H1 (cell line): ENCODE measurements around the gene PATL2. TPM values are rescaled to one million over a fixed set of nuclear protein-coding genes. Genes with fewer than 3 reads are reported as not detected.

Experiments
- CHD7 ChIP-seq: fragments of 300-600 bp; sonication (generic); IDR thresholded peaks from 2 replicates; pipeline ENCODE4 v1.7.1; 2012; ENCODE audit warnings: low read length, moderate library complexity, mild to moderate bottlenecking, inconsistent platforms; ENCODE audit not compliant: insufficient replicate concordance
- CREB1 ChIP-seq: IDR thresholded peaks from 2 replicates; pipeline ENCODE4 v1.6.1; 2012; ENCODE audit warnings: inconsistent platforms
- CTBP2 ChIP-seq: IDR thresholded peaks from 2 replicates; pipeline ENCODE4 v1.7.0; 2011; ENCODE audit warnings: borderline replicate concordance, mild to moderate bottlenecking, moderate library complexity, mixed read lengths, low read length; ENCODE audit not compliant: insufficient read depth, insufficient read length
- EGR1 ChIP-seq: IDR thresholded peaks from 2 replicates; pipeline ENCODE4 v1.6.1; 2011; ENCODE audit warnings: low read depth, low read length, borderline replicate concordance
- NRF1 ChIP-seq: IDR thresholded peaks from 2 replicates; pipeline ENCODE4 v1.6.1; 2011; ENCODE audit warnings: mild to moderate bottlenecking, low read depth, low read length, improper control_type of control experiment
- POU5F1 ChIP-seq: IDR thresholded peaks from 2 replicates; pipeline ENCODE4 v1.6.1; 2011; ENCODE audit warnings: low read depth, mild to moderate bottlenecking, low read length, moderate library complexity
- RBBP5 ChIP-seq: IDR thresholded peaks from 2 replicates; pipeline ENCODE4 v1.7.1; 2012; ENCODE audit warnings: low read depth, mild to moderate bottlenecking, inconsistent platforms, low read length, moderate library complexity, borderline replicate concordance
- SIX5 ChIP-seq: IDR thresholded peaks from 2 replicates; pipeline ENCODE4 v1.6.1; 2011; ENCODE audit warnings: mild to moderate bottlenecking, low read depth, low read length
- TCF12 ChIP-seq: IDR thresholded peaks from 2 replicates; pipeline ENCODE4 v1.6.1; 2011; ENCODE audit warnings: low read depth, mild to moderate bottlenecking, low read length
- ZNF274 ChIP-seq: IDR thresholded peaks from 2 replicates; pipeline ENCODE4 v1.7.0; 2012; ENCODE audit warnings: low read length, borderline replicate concordance; ENCODE audit errors: extremely low read depth
- polyA plus RNA-seq, 7 experiments: library from polyadenylated mRNA; depleted of rRNA in 3 of 7; stranded (reverse) in 5 of 7; unstranded in 2 of 7; fragments of >200 nt in 5 of 7; fragments of 200-250 nt in 2 of 7; gene quantifications; 1 replicate in 5 of 7; 2 replicates in 1 of 7; 4 replicates in 1 of 7; pipeline versions ENCODE4 v1.2.1 to v1.2.3, GENCODE V29; 2011 to 2013; ENCODE audit warnings: missing spikeins in 2 of 7, mixed read lengths in 2 of 7
- total RNA-seq: library from RNA; stranded (reverse); fragmentation: NEBNext Ultra II Directional; extraction: Animal tissue kit (Norgen Biotek cat#: 25700); gene quantifications from 2 replicates; pipeline ENCODE4 v1.2.1, GENCODE V29; 2021

PATL2 gene
- total and polyA plus RNA-seq, 2 of the 8 experiments (the other 6 are each of a cell fraction or from before 2014, with no cell fraction given), result 0.65 to 1.3 TPM

GRCh38 chr15:44663410-44664308 is 47.5 kb downstream of the PATL2 start, which contains the start of gene SPG11 (continued):
- TF ChIP-seq CHD7 (no peak), ZNF274 (no peak), POU5F1 (no peak), RBBP5 (peak; percentile 93; the same call in 1 of the 2 replicates), CREB1 (peak; percentile 74), TCF12 (0 out of 2 replicates have a peak, but pooled peaks have one; percentile 13), NRF1 (peak; percentile 87), EGR1 (0 out of 2 replicates have a peak, but pooled peaks have one; percentile 4), SIX5 (no peak), CTBP2 (no peak)
